NK-92 treated with Interleukin-12 subunit alpha and Interleukin-12 subunit beta, amount 100 ng/mL, for 24 hours (cell line): ENCODE data around the gene SYT7.

Source experiments
- DNase-seq: peaks from one replicate; lab custom pipeline; 2025; lab: John Stamatoyannopoulos, UW

The SYT7 gene

GRCh38 chr11:61580271-61580888, 496 bp downstream of the SYT7 start:
- DNase-seq = no peak

- DNase-seq = no peak
Observed at GRCh38 chr11:61579676-61580270, 1.1 kb downstream of the SYT7 start.

DNA sequence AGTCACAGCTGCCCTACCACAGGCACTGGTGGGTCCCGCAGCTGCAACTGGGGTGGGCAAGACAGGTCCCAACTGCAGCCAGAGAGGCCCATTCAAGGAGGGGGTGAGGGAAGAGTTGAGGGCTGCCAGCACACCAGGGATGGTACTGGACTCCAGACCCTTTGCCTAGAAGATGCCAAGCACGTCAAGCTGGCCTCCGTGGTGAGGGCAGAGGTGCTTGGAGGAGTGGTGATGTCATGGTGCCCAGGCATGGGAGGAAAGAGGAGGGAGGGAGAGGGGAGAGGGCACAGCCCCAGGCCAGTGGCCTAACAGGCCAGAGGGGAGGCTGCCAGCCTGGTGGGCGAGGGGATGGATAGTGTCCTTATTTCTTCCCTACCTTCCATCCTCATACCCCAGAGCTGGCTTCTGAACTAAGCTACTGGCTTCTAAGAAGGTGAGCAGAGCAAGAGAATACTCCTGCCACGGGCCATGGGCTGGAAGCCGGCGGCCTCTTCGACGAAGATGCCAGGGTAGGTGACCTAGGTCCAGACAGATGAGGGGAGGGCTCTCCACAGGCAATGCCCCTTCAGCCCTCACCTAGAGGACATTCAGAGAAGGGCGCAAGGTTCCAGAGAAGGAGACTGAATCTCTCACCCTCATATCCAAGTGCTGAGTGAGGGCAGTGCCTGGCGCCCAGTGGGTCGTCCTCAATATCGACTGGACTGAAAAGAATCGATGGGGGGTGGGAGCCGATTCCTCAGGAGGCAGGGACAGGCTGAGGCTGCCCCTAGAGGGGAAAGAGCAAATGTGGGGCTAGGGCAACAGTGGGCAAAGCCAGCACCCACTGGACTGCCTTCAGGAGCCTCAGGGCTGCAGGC, 1.8 kb downstream of the SYT7 start:
- no peak for DNase-seq

DNA sequence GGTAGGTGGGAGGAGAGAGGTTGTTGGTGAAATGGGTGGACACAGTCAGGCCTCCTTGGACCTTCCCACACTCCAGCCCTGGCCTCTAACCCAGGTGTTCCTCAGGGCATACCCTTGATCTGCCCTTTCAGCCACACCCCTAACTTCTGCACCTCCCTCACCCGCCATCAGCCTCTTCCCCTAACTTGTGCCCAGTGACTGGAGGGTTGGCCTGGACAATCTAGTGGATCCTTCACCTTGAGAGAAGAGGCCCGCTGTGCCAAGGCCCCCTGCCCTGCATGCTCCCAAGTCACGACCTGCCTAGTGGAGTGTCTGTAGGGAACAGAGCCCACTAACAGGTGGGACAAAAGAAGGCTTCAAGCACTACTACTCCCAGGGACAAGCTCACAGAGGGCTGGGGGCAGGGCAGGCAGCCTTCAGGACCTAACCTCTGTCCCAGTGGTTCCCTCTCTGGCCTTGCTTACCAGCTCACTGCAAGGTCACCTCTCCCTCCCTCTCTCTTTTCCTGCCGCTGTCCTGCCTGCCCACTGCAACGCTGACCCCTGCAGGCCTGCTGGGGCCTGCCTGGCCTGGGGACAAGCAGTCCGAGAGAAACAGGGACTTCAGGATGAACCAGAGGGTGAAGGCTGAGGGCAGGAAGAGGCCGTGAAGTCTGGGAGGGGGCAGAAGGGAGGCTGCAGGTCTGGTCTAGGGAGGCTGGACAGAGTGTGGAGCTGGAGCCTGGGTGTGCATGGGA, 3.3 kb downstream of the SYT7 start:
- DNase-seq = no peak

DNA sequence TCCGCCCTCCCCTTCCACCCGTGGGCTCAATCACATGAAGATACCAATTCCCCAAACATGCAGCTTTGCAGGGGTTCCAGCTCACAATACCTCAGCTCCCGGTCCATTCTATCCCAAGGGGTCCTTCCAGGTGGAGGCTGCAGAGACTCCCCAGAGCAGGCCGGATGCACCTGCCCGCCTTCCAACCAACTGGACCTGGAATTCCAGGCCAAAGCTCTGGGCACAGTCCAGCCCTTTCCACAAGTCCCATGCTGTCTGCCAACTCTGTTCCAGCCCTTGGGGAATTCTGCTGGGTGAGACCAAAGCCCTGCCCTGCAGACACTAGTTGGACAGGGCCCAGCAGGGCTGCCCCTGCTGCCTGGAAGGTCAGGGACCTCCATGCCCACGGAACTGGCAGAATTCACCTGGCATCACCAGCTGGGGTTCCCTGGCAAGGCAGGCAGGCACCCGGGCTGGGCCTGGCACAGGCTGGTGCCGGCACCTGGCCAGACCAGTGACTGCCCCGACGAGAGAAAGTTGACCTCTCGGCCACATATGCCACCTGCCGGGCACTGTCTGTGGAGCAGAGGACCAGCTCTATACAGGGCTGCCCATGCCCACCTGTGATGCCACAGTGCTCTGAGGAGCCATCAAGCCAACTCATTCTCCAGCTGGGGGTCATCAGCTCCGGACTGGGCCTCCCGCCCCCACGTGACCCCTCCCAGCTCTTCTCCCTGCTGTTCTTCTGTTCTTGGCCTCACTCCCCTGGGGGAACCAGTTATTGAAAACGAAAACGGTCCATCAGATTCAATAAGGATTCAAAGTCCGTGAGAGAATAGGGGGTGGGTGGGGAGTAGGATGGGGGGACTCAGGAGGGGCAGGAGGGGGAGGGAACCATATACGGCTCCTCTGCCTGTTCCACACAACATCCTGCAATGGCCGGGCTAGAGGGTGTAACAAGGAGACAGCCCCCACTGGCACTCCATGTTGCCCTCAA, 4.7 kb downstream of the SYT7 start:
- DNase-seq = no peak

GRCh38 chr11:61574611-61575010, 6.3 kb downstream of the SYT7 start:
- no peak for DNase-seq

DNA sequence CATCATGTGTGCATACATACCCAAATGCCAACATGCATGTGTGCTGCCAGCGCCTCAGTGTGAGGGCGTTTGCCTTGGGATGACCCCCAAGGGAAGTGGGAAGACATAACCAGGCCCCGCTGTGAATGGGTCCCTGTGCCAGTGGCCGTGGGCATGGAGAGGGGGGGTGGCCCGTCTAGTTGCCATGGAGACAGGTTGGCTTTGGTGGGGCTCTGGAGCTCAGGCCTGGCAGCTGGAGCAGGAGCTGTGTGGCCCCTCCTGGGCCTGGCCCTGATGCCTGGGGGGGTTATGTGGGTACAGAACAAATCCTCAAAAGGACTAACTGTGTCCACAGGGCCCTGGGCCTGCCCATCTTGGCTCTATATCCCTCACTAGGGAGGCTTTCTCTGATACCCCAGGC, 8.0 kb downstream of the SYT7 start:
- no peak for DNase-seq

DNA sequence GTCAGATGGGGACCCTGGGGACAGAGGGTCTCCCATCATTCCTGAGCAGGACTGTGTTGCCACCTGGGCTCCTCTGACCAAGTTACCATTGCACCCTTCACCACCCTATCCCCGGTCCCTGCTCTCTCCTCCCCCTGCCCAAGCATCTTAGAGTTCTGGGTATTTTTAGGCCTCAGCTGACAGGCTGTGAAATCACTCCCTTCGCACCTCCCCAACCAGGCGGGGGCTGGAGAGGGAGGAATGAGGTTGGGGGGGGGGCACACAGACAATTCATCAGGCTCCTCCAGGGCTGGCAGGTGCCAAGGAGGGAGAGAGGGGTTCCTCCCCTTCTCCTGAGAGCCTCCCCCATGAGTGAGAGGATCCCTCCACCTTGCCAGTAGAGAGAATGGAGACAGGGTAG, 9.0 kb downstream of the SYT7 start:
- DNase-seq = no peak

GRCh38 chr11:61571337-61571736, 9.5 kb downstream of the SYT7 start:
- no peak for DNase-seq

DNA sequence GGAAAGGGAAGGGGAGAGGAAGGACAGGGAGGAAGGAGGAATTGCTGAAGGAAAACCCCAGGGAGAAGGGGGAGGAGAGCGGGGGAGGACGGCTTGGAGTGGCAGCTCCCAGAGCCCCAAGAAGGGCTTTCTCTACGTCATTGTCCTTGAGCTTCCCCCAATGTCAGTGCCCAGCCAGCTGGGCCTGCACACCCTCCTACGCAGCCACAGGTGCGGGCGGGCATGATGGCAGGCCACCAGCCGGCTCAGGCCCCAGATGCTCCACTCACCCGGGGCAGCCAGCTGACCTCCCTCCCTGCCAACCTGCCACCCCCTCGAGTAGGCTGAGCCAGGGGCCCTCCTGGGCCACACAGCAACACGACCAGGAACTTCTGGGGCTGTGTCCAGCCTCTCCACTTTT, 11.2 kb downstream of the SYT7 start:
- no peak for DNase-seq

DNA sequence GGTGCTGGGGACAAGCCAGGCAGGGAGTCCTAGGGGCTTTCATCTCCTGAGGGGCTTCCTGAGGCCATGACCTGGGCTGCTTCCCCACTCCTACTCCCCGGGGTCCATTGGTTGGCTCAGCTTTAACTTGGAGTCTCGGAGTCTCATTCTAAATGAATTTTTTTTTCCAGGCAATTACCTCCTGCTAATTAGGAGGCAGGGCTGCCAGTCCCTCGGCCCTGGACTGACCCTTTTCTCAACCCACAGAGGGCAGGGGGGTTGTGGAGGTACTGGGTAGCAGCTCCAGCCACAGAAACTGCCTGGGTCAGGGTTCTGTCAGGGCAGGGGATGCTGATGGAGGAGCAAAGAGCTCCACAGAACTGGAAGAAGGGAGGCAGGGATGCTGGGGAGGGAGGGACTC, 11.9 kb downstream of the SYT7 start:
- DNase-seq = no peak

DNA sequence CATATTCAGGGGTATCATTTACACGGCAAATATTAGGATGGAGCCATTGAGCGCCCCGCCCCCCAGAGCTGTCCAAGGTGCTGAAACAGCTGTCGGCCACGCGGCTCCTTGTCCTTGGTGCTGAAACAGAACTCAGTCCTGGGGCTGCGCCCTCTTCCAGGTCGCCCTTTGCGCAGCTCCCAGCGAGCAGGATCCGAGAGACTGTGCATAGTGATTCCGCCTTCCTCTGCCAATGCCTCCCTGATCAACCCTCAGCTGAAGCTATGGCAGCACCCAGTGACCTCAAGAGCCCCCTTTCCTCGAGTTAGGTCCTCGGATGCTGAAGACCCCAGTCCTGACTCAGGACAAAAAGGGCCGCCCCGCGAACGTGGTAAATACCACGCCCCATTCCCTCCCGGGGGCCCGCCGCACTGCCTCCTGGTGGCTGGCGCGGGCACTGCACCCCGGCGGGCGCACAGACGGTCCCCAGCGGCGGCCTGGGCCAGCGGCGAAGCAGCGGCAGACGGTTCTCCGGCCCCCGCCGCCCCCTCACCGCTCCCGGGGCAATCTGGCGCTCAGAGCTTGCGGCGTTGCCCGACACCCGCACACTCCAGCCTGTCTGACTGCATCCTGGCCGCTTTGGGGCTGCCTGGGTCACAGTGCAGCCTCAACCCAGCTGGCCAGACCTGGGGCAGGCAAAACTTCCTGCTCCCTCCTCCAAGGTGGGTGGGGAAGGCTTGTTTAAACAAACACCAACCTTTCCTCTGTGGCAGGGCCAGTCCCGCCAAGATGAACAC, 13.4 kb downstream of the SYT7 start:
- DNase-seq = no peak

GRCh38 chr11:61564936-61565696, 15.8 kb downstream of the SYT7 start:
- DNase-seq = no peak

DNA sequence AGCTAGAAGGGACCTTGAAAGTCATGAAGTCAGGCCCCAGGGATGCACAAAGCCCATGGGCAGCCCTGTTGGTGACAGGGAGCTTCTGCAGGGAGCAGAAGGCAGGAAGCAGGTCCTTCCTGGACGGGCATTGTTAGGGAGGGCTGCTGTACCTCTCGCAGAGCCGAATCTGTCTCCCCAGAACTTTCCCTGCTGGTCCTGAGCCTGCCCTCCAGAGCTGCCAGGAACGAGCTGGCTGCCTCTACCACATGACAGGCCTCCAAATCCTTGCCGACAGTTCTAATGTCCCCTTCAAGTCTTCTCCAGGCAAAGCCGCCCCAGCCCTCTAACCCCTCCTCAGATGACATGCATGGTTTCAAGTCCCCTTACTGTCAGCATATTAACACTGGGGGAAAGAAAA, 20.1 kb downstream of the SYT7 start:
- no peak for DNase-seq

DNA sequence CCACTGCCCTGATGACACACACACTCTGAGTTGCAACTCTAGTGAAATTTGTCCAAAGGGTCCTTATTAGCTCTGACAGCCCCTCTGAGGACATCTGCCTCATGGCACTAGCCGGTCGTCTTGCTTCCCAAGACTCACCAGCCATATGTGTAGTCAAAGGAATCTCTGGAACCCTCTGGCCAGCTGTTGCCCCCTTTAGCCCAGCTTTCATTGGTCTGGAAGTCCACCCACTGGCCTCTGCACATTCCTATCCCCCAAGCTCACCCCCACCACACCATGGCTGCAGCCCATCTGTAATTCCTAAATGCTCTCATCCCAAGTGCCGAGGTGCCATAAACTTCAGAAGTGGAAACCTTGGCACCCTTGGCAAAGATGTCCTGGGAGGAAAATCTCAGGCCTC, 24.3 kb downstream of the SYT7 start:
- DNase-seq = no peak

DNA sequence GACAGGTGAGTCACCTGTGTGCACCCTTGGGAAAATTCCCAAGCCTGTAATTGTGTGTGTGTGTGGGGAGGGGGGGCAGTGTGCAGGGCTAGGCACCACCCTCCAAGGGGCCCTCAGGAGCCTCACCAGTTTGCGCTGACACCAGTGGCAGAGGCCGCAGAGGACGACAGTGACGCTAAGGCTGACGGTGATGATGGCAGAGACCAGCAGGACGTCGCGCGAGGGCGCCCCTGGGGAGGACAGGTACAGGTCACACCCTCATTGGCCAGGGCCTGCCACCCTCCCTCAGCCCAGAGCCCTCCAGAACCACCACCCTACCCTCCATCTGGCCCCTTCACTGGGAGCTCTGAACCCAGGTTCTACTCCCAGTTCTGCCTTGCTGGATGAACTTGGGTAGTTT, 24.9 kb downstream of the SYT7 start:
- DNase-seq = no peak

GRCh38 chr11:61555051-61555969, 25.6 kb downstream of the SYT7 start:
- DNase-seq = no peak

GRCh38 chr11:61554172-61554988, 26.5 kb downstream of the SYT7 start:
- no peak for DNase-seq
